Stimulated activated CD4-positive, alpha-beta T cell treated with anti-CD3 and anti-CD28 coated beads, Interleukin-4, amount 100 ng/mL, for 24 hours (primary cell): ENCODE measurements around the gene LPP.

Experiments used
- DNase-seq: peaks from one replicate; pipeline ENCODE4 v3.0.0-alpha.2; 2020

The LPP gene

GRCh38 chr3:188223936-188224335 lies 70.0 kb downstream of the LPP start:
- no peak for DNase-seq

DNA sequence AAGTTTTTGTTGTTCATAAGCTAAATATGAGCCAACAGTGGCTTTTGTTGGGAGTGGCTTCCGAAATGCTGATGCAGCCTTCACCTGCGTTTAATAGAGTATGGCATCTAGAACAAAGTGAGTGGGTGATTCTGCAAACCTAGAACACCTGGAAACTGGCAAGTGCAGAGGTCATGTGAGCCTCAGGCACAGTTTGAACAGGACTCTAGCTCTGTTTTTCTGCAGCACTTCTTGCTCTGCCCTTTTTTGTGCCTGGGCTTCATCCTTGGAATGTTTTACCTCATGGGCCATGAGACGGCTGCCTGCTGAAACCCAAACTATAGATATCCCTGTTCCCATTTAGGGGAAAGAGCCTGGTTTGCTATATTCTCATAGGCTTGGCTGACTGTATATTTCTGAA lies 73.5 kb downstream of the LPP start:
- DNase-seq, result no peak

DNA sequence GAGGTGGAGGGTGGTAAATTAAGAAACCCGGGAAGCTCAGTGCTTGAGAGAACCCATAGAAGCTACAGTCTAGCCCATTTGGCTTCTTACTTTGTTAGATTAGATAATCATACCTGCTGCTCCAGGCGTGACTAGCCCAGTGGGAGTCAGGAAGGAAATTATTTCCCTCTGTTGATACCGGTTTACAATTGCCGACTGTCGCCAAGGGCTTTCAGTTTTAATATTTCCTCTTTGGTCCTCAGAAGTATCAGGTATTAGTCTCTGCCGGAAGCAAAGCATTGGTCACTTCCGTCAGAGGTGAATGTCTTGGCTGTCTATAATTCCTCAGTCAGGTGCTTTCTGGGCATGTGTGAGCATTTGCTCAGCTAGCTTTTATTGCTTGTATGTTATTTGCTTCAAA lies 75.2 kb downstream of the LPP start:
- DNase-seq, result no peak

- DNase-seq, result no peak
Observed at GRCh38 chr3:188229726-188230125, 75.8 kb downstream of the LPP start.

DNA sequence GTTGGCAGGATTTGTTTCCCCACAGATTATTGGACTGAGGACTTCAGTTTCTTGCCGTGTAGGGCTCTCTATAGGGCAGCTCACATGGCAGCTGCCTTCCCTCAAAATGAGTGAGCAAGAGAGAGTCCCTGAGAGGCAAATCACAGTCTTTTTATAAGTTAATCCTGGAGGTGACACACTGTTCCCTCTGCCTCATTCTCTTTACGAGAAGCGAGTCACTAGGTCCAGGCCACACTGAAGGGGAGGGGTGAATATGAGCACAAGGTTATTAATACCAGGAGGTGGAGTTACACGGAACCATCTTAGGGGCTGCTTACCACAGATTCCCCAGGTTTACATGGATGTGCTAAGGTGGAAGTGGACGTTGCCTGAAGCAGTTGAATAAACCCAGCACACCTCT lies 77.0 kb downstream of the LPP start:
- DNase-seq, result no peak

DNA sequence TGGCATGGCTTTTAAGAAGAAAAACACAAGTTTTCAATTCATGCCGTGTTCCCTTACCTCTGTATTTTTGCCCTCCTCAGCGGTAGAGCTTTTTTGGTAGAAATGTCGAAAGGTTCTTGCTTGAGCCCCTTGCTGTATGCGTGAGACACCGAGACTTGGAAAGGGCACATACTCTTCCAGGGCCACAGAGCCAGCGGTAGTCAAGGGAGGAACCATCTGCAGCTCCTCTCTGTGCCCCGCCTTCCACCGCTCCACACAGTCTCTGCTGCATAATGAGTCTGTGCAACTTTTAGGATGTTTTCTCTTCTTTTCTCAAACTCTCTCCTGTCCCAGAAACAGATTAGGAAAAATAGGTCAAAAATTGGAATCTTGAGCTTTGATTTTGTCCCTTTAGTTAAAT lies 77.5 kb downstream of the LPP start:
- no peak for DNase-seq

- DNase-seq, result no peak
Observed at GRCh38 chr3:188232656-188233055, 78.7 kb downstream of the LPP start.

GRCh38 chr3:188233320-188233719 lies 79.4 kb downstream of the LPP start:
- DNase-seq, result no peak

GRCh38 chr3:188234132-188234531 lies 80.2 kb downstream of the LPP start:
- no peak for DNase-seq

GRCh38 chr3:188236271-188236670 lies 82.3 kb downstream of the LPP start:
- DNase-seq, result no peak

DNA sequence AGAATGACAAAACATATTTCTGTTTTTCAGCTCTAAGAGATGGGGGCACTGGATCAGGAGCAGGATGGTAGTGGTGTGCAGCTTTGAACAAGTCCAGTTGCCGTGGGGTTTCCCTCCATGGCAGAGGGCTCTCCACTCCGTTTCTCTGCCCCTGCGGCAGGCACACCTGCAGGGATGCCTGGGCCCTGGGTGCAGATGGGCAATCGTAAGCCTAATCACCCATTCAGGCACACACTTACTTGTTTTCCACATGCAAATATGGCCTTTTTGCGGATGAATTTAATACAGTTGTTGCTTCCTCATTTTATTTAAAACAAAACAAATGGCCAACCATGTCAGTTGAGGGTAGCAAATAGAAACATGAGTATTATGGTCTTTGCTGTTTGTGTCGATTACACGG lies 85.1 kb downstream of the LPP start:
- no peak for DNase-seq

DNA sequence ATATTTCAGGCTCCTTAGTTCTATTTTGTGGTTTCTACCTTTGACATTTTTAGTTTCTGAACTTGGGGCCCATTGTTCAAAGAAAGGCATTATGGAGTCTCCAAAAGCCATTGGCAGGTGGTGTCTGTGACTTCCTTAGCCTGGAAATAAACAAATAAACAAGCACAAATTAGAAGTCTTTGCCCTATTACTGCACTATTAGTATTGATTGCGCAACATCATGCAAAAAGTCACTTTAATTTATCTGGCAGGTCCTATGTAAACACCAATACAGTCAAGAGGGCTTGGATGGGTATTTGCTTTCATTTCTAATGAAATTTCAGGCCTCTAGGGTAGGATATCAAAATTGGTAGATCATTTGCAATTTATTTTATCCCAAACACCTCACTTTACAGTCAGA lies 85.6 kb downstream of the LPP start:
- DNase-seq, result no peak

- DNase-seq, result no peak
Observed at GRCh38 chr3:188240189-188240981, 86.4 kb downstream of the LPP start.

DNA sequence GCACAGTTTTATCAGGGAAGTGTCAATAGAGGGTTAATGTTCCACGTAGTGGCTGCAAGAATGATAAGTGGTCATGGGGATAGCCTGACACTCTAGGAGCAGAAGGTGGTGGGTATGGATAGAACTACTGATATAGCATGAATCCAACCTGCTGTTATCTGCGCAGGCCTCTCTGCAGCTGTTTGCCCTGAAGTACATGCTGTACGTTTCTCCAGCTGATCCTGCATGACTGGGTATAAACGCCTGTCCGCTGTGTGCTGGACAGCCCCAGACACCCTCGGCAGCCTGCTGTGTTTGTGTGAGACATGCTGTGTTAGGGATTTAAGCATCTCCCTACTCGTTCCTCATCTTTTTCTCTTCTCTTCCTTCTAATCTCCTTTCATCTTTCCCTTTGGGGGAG lies 87.1 kb downstream of the LPP start:
- DNase-seq, result no peak

GRCh38 chr3:188241883-188242282 lies 87.9 kb downstream of the LPP start:
- DNase-seq, result no peak

DNA sequence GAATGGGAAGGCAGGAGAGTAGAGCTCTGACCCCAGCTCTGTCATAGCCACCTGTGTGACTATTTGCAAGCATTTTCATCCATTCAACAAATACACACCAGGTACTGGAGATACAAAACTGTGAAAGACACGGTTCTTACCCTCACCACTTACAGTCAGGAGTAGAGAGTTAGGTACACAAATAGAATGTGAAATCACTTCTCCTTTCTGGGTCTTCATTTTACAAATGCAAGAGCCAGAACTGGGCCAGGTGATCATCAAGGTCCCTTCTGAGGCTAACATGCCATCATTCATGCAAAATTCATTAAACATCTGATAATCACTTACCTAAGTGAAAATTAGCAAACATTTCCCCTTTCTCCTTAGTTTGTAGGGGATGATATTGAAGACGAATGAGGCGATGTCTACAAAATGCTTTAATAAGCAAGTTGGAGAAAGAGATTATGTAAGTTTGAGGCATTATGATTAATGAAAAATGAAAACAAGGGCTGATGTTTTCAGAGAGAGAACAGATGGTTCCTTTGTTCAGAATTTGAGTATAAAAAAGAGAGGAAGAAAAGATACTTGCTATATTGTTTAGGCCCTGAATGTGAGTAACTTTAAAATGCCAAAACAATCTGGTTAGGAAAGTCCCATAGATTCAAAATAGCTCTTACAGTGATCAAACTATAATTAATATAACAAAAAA lies 88.6 kb downstream of the LPP start:
- no peak for DNase-seq

DNA sequence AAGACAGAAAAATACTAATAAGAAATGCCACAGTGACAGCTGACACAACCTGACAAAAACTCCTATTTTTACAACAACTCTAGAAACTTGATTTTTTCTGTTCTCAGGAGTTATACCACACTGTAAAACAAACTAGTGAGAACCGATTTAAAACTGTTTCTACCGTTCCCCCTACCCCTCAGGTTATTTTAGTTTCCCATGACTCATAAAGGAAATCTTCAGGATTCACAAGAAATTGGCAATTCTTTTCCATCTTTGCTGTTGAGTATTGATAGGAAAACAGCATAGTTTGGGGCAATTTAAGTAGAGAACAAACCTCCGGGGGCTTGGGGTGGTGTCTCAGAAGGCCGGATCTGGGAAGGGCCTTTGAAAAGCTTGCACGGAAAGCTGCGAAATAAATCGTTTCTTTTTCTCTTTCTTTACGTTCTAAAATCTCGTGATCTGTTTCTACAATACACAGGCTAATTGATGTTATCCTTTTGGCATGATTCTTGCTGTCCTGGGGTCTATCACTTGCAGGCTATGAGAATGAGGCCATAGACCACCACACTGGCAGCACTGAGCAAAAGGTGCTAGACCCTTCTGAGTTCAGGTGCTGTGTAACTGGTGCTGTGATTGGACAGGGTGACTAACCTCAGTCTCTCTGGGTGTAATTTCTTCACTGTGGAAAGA lies 89.3 kb downstream of the LPP start:
- no peak for DNase-seq

GRCh38 chr3:188244395-188244861 lies 90.5 kb downstream of the LPP start:
- no peak for DNase-seq

DNA sequence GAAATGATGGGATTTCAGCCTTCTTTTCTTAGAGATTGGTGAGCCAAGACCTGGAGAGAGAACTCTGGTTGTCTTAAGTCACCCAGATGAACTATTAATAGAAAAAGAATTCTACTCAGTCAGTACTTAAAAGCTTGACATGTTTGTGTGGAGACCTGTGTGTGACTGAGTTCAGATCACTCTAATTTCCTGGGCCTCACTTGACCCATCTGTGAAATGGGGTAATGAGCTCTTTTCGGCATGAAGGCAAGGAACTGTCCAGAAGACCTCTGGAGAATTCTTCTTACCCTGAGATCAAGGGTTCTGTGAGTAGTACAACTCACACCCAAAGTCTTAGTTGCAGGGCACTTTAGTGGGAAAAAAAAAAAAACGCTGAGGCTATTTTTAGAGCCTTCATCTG lies 92.9 kb downstream of the LPP start:
- no peak for DNase-seq

- DNase-seq, result no peak
Observed at GRCh38 chr3:188248036-188248561, 94.1 kb downstream of the LPP start.

GRCh38 chr3:188253123-188253793 lies 99.3 kb downstream of the LPP start:
- no peak for DNase-seq

GRCh38 chr3:188253800-188254452 lies 100.0 kb downstream of the LPP start:
- DNase-seq, result peak; percentile 41
